ENCODE results near the gene RPL27A.

- TF ChIP-seq, protein P1, sequence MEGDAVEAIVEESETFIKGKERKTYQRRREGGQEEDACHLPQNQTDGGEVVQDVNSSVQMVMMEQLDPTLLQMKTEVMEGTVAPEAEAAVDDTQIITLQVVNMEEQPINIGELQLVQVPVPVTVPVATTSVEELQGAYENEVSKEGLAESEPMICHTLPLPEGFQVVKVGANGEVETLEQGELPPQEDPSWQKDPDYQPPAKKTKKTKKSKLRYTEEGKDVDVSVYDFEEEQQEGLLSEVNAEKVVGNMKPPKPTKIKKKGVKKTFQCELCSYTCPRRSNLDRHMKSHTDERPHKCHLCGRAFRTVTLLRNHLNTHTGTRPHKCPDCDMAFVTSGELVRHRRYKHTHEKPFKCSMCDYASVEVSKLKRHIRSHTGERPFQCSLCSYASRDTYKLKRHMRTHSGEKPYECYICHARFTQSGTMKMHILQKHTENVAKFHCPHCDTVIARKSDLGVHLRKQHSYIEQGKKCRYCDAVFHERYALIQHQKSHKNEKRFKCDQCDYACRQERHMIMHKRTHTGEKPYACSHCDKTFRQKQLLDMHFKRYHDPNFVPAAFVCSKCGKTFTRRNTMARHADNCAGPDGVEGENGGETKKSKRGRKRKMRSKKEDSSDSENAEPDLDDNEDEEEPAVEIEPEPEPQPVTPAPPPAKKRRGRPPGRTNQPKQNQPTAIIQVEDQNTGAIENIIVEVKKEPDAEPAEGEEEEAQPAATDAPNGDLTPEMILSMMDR (IDR thresholded peaks at IDR 0.05) = no peak
- no peak for TF ChIP-seq EZH2 (IDR thresholded peaks at IDR 0.05; ENCODE audit: borderline replicate concordance, insufficient read depth, low read depth, low read length, poor library complexity, severe bottlenecking)
Measured at GRCh38 chr11:8654503-8654902, 28.1 kb upstream of the RPL27A start.

Data from B cell (primary cell).